ENCODE measurements around the gene SRPRA.
"Not testable (repeated sequence)": the region's sequence is repeated elsewhere in the genome, so short reads cannot be mapped to it uniquely, and the experiment has no call there.

The SRPRA gene

DNA sequence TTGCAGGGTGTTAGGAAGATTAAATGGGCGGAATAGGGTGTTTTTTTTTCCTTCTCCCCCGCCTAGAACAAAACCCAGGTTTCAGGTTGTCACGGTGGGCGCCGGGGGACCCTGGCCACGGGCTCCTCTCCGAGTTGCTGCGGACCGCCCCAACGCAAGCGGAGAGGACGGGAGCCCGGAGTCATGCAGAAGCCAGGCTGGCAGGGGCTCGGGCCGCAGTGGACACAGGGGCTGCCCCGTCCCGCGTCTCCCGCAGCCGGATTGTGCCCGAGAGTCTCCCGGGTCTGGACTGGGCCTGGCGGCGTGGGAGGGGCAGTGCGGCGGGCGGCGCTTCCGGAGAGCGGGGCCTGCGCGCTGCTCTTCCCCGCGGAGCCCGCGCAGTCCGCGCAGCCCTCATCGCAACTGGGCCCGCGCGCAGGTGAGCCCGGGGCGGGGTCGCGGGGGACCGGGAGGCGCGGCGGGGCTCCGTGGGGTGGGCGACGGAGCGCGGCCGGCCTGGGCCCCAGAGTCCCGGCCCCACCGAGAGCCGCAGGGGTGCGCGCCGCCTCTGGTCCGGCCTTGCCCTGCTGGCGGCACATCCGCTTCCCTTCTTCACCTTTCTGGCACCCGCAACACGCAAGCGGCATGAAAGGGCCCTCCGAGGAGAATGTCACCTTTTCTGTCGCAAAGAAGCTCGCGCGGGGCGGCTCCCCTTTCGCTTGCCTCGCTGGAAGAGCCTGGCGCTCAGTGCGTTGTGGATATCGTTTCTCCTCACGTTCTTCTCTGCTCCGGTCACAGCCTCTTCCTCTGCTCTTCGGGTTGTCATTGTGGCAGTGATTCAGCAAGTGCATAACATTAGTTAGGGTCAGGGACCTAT lies 14.3 kb upstream of the SRPRA start, which contains the start of gene TIRAP:
TSS of gene TIRAP (plus strand) at position 358 of the 856 bp plus-strand sequence. CDS start 7,802 bp downstream, outside the sequence.
- peak; percentile 67 for DNase-seq

DNA sequence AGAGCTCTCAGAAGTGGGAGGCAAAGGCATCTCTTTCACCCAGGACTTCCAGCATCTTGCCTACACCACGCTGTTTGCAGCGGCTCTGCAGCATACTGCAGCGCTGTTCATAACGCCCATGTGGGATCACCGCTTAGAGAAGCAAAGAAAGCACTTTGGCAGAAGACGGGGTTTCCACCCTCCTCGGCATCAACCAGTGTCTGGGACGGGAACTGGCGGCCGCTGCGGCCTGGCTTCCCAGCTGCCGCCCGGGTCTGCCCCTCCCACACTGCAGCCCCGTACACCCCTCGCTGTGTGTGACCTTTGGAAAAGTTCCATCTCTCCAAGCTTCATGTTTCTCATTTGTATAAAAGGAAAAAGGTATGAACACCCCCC lies 13.7 kb upstream of the SRPRA start:
- no peak for DNase-seq

GRCh38 chr11:126281666-126282175 lies 13.0 kb upstream of the SRPRA start:
- no peak for DNase-seq

DNA sequence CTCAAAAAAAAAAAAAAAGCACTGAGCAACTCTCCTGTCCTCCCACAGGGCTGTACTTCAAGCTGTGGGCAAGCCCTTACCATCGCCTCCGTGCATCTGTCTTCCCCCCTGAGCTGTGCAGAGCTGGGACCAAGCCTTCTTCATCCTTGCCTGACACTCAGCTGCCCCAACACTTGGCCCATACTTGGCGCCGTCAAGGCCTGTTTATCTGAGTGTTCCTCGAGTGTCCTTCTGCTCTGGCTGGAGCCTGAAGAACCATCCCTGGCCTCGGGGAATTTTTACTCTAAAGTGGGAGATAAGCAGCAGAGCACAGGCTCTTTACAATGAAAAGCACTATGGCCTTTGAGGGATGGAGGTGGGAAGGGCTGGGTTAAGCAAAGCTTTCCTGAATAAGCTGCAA lies 12.6 kb upstream of the SRPRA start:
- no peak for DNase-seq

DNA sequence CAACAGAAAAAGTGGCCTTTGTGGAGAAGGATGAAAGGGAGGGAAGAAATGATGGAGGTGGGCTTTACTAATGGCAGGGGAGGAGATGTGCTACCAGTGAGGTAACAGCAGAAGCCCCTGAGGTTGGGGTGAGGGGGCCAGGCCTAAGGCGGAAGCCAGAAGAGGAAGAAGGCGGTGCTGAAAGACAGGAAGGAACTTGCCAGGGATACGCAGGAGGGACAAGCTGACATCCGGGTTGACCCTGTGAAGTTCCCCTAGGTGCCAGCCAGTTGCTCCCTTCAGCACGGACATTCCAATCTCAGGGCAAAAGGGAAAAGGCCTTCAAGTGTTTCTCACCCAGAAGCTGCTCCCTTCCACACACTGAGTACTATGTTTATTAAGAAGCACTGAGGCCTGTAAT lies 11.9 kb upstream of the SRPRA start:
- no peak for DNase-seq

DNA sequence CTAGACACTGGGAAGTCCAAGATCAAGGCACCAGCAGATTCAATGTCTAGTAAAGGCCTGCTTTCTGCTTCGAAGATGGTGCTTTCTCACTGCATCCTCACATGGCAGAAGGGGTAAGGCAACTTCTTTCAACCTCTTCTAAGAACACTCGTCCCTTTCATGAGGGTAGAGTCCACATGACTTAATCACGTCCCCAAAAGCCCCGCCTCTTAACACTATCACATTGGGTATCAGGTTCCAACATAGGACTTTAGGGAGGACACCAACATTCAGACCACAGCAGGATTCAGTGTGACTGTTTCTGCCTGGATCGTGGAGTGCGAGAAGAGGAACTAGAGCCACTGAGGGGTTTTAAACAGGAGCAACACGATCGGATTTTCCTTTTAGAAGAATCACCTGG lies 10.5 kb upstream of the SRPRA start:
- DNase-seq = peak; percentile 75

DNA sequence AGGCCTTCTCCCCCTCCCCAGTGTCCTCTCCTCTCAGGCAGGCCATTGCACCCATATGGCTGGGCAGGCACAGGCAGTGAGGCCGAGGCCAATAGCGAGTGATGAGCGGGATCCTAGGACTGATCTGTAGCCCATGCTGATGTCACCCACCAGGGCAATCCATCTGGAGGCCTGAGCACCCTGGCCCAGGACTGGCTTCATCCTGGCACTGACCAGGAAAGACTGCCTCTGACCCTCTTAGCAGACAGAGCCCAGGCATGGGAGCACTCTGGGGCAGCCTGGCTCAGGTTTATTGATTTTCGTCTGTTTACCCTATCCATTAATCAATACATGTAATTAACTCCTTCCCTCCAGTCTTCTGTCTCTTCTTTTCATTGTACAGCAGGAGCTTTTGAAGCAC lies 9.1 kb upstream of the SRPRA start:
- DNase-seq = no peak

DNA sequence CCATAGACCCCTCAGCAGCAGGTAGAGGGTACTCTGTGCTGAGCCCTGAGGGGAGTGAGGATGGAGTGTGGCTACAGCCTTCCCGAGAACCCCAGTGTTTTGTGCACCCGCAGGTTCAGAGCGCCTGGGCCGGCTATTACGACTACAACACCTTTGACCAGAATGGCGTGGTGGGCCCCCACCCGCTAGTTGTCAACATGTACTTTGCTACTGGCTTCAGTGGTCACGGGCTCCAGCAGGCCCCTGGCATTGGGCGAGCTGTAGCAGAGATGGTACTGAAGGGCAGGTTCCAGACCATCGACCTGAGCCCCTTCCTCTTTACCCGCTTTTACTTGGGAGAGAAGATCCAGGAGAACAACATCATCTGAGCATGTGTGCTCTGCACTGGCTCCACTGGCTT lies 8.6 kb upstream of the SRPRA start:
- no peak for DNase-seq

DNA sequence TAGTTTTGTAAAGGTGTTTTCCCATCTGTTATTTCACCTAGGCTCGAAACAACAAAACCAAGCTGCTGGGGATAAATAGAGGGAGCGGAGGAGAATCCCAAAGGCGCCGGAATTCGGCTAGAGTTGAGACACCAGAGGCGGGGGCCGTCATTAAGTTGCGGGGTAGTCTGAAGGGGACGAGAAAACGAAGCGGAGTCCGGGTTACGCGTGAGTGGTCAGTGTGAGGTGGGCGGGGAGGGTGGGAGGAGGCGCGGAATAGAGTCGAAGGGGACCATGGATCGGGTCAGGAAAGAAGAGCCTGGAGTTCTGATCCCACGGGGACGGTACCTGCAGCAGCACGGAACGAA lies 361 bp downstream of the SRPRA start:
- DNase-seq = no peak

DNA sequence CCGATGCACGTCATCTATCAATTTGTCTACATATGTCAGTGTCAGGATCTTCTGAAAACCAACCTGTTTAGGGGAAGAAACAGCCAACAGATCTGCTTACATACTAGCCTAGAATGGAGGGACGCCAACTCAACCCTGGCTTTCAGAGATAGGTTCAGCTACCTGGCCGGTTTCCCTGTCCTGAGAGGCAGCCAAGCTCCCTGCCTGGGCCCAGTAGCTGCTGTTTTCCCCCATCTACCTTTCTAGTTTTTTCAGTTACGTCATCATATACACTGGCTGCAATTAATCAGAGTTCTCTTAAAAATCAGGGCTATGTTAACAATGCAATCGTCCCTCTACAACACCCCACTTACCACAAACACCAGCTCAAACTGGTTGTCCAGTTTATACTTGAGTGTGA lies 1.0 kb downstream of the SRPRA start:
- no peak for DNase-seq

GRCh38 chr11:126265811-126266210 lies 2.9 kb downstream of the SRPRA start:
- DNase-seq = no peak

DNA sequence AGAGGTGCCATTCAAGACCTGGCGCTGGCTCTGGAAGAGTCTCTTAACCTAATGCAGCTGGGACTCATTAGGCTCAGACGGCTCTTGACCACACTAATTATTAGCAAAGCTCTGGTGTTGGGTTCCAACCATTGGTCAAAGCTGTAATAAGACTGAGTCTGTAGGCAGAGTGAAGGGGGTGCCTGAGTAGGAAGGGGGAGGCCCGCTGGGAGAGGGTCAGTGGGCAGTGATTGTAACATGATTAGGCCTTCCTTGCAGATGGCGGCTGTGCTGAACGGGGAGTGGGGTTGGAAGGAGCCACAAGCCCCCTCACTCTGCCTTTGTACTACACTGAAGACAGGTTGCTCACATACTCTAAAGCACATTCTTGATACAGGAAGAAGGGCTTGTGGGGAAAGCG lies 5.2 kb downstream of the SRPRA start:
- DNase-seq = no peak

DNA sequence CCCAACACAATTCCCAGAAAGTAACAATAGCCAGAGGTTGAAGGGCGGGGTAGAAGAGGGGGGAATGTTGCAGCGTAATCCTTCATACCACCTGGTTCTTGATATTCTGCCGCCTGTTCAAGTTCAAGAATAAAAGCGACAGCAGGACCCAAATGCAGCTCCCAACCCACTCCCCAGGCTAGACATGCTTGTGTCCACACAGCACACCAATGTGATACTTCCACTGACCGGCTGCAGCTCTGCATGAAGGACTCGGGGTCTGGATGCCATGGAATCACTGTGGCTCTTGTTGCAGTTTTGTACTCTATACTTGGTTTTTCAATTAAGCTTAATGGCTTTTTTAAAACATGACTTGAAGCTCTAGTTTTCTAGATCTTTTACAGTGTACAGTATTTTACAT lies 6.5 kb downstream of the SRPRA start:
- no peak for DNase-seq

DNA sequence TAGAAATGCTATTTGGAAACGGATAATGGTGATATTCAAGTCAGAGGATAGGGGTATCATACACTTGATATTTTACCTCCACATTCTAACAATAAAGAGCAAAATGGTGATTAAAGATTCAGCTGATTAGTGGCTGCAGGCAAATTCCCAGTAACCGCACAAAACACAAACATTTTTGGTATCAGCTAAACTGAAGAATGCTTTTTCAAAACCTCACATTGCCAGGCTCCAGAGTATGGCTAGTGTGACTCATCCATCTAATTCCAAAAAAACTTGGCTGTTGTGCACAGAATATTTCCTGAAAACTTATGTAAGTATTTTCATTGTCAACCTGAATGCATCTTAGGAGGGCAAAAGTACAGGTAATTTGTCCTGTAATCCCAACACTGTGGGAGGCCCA lies 10.9 kb downstream of the SRPRA start:
- DNase-seq = no peak

- DNase-seq = no peak
These were observed 11.6 kb downstream of the SRPRA start for GRCh38 chr11:126257144-126257543.

DNA sequence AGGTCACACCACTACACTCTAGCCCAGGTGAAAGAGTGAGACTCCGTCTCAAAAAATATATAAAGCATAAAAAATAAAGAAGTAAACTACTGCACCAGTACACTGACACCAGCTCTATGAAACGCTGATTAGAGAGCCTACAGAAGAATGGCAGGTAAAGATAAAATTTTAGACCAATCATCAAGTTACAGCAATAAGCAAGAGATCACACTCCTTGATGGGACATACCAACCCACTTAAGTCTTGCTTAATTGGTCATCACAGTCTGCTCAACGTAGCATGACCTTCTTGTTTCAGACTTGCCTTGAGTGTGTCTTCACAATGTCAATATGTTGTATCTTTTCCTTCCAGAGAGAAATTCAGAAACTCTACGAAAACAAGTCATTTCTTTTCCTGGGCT lies 12.5 kb downstream of the SRPRA start:
- DNase-seq = no peak

DNA sequence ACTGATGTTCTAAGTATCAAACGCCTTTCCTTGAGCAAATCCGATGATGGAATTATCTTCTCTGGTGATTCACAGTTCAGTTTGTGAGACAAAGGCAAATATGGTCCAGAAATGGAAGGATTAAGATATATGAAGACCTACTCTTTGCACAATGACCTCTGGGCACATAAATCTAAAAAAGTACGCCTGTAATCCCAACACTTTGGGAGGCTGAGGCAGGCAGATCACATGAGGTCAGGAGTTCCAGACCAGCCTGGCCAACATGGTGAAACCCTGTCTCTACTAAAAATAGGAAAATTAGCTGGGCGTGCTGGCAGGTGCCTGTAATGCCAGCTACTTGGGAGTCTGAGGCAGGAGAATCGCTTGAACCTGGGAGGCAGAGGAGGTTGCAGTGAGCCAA lies 13.2 kb downstream of the SRPRA start:
- DNase-seq = not testable (repeated sequence)

- DNase-seq = no peak
These were observed 13.9 kb downstream of the SRPRA start for GRCh38 chr11:126254819-126255218.

GRCh38 chr11:126253265-126253664 lies 15.4 kb downstream of the SRPRA start:
- DNase-seq = no peak

- DNase-seq = no peak
These were observed 22.1 kb downstream of the SRPRA start for GRCh38 chr11:126246636-126247035.

- no peak for DNase-seq
These were observed 35.3 kb downstream of the SRPRA start for GRCh38 chr11:126233391-126233790.

GRCh38 chr11:126232683-126233082 lies 36.0 kb downstream of the SRPRA start:
- DNase-seq = no peak

DNA sequence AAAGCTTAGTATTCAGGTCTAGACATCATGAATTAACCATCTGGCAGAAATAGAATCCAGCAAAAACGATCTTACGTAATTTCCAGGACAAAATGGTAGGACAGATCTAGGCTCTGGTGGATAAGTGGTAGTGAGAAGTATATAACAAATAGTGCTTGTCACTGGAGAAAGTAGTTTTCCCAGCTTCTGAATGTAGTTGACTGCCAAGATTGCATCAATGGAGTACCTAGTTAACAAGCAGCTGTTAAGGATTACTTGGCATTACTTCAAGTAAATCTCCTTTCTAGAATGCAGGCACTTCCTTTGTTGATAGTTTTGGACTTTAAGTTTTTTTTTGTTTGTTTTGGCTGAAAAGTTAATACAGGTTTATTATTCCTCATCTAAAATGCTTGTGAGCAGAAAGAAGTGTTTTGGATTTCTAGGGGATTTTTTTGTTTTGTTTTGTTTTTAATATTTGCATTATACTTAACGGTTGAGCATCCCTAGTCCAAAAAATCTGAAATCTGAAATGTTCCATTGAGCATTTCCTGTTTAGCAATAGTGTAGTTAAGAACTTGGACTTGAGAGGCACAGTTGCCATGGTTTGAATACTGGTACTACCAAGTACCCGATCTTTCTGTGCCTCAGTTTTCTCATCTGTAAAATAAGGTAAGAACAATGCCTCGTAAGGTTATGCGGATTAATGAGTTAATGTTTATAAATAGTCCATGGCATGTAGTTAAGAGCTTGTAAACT lies 36.8 kb downstream of the SRPRA start:
- DNase-seq = no peak

DNA sequence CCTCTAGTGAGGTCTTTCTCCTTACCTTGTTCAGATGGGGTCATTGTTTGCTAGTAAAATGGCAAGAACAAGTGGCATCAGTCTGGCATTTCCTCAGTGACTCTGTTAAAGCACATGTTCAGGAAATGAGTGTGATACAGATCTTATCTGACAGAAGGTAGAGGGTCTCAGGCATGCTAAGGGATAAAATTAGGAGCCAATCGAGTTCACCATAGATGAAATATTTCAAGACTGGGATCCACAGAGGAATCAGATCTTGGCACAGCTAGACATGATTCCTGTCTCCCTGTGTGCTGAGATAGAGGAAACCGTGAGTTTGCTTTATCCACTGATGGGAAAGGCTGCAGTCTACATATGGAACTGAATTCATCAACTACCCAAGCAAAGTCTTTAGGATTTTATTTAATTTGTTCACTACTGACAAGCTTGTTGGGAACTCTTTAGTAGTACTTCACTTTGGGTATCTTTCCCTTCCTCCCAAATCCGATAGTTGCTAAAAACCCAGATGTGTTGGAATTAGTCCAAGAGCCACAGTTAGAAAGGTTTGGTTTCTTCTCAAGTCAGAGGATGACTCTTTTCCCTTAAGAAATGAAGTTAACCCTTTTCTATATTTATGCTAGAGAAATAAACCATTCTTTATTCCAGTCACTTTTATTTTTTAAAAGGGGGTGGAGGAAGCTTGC lies 38.7 kb downstream of the SRPRA start:
- DNase-seq = no peak

All from OCI-M1 (cell line).